ENCODE data around the gene SETD2.

- TF ChIP-seq GATA3 (IDR thresholded peaks at IDR 0.05; ENCODE audit: low read depth, low read length) (no peak), GATA2 (IDR thresholded peaks at IDR 0.05; ENCODE audit: low read depth, low read length) (no peak)
Observed at GRCh38 chr3:47056705-47057104, 107.2 kb downstream of the SETD2 start.
